SK-N-SH treated with all-trans-retinoic acid at 6 μM for 48 hours (cell line): ENCODE measurements around the gene NSG2.
"Not testable (repeated sequence)": the region's sequence is repeated elsewhere in the genome, so short reads cannot be mapped to it uniquely, and the experiment has no call there.

Source experiments
- PATZ1 ChIP-seq: fragments of 250-450 bp; sonication (Bioruptor Pico); IDR thresholded peaks from 2 replicates; pipeline ENCODE4 v1.8.0; 2020; ENCODE audit warnings: mild to moderate bottlenecking, moderate library complexity, borderline replicate concordance
- ZC3H10 ChIP-seq: fragments of 250-450 bp; sonication (Bioruptor Pico); IDR thresholded peaks from 2 replicates; pipeline ENCODE4 v1.5.1; 2021; ENCODE audit warnings: mild to moderate bottlenecking, moderate library complexity

DNA sequence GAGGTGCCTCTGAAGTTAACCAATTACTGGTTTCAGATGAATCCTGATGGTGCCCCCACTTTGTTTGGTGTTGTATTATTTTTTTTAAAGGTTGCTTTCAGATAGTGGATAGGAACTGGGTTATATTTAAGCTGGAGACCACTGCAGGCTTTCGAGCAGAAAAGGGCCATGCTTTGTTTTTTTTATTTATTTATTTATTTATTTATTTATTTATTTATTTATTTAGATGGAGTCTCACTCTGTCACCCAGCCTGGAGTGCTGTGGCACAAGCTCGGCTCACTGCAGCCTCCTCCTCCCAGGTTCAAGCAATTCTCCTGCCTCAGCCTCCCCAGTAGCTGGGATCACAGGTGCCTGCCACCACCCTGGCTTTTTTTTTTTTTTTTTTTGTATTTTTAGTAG, 57.1 kb downstream of the NSG2 start:
- TF ChIP-seq ZC3H10, PATZ1 (CRISPR knock-in tag): not testable (repeated sequence)
